ENCODE measurements around the gene PTPRN2. TPM values are rescaled to one million over a fixed set of nuclear protein-coding genes. Genes with fewer than 3 reads are reported as not detected.

Gene PTPRN2
- total and polyA plus RNA-seq, 2 donors from 2014 or later = 4.8 to 6.2 TPM

GRCh38 chr7:157539521-157539920, 1048.1 kb downstream of the PTPRN2 start:
- Histone ChIP-seq H3K4me1 (ENCODE audit: control insufficient read depth in 2 of 3, insufficient read depth in 2 of 3, low read depth in 1 of 3, low read length in 3 of 3) (no peaks in the 10 kb centered on the region), H3K9ac (ENCODE audit: low read length in 3 of 3) (no peak overlapping the region), H3K27ac (ENCODE audit: low read depth in 2 of 2, low read length in 2 of 2) (no peak overlapping the region), H3K4me3 (ENCODE audit: low read length in 3 of 3) (no peak overlapping the region), H3K27me3 (ENCODE audit: control insufficient read depth, insufficient read depth, low read length) (no peaks in the 10 kb centered on the region), H3K9me3 (ENCODE audit: control insufficient read depth in 2 of 3, insufficient read depth in 1 of 3, low read length in 3 of 3) (no peaks in the 10 kb centered on the region), H3K36me3 (ENCODE audit: control insufficient read depth in 2 of 3, insufficient read depth in 3 of 3, low read length in 3 of 3) (no peaks in the 10 kb centered on the region)
- peak in 1 of 5 donors; percentile 54 for DNase-seq
- TF ChIP-seq CTCF (IDR thresholded peaks at IDR 0.05; ENCODE audit: borderline replicate concordance, extremely low read depth, insufficient read depth) = no peak
- intact Hi-C loops (cut with DNase I) = no loop called here
- FAIRE-seq = no peak

GRCh38 chr7:157538735-157539134, 1048.9 kb downstream of the PTPRN2 start:
- Histone ChIP-seq H3K4me3 (ENCODE audit: low read length in 3 of 3) (no peak overlapping the region), H3K9ac (ENCODE audit: low read length in 3 of 3) (no peak overlapping the region), H3K36me3 (ENCODE audit: control insufficient read depth in 2 of 3, insufficient read depth in 3 of 3, low read length in 3 of 3) (no peaks in the 10 kb centered on the region), H3K27ac (ENCODE audit: low read depth in 2 of 2, low read length in 2 of 2) (no peak overlapping the region), H3K27me3 (ENCODE audit: control insufficient read depth, insufficient read depth, low read length) (no peaks in the 10 kb centered on the region), H3K9me3 (ENCODE audit: control insufficient read depth in 2 of 3, insufficient read depth in 1 of 3, low read length in 3 of 3) (no peaks in the 10 kb centered on the region), H3K4me1 (ENCODE audit: control insufficient read depth in 2 of 3, insufficient read depth in 2 of 3, low read depth in 1 of 3, low read length in 3 of 3) (no peaks in the 10 kb centered on the region)
- DNase-seq (no peak), FAIRE-seq (no peak)
- intact Hi-C loops (cut with DNase I) = no loop called here
- no peak for TF ChIP-seq CTCF (IDR thresholded peaks at IDR 0.05; ENCODE audit: borderline replicate concordance, extremely low read depth, insufficient read depth)

- DNase-seq (no peak), FAIRE-seq (no peak)
- peaks cover 0 to 3% (median 0%) of the 10 kb centered on the region in 3 donors for H3K9me3 ChIP-seq (ENCODE audit: control insufficient read depth in 2 of 3, insufficient read depth in 1 of 3, low read length in 3 of 3)
- H3K36me3 ChIP-seq (ENCODE audit: control insufficient read depth in 2 of 3, insufficient read depth in 3 of 3, low read length in 3 of 3) = no peaks in the 10 kb centered on the region
- H3K27ac ChIP-seq (ENCODE audit: low read depth in 2 of 2, low read length in 2 of 2) = no peak overlapping the region
- H3K4me3 ChIP-seq (ENCODE audit: low read length in 3 of 3) = no peak overlapping the region
- H3K4me1 ChIP-seq (ENCODE audit: control insufficient read depth in 2 of 3, insufficient read depth in 2 of 3, low read depth in 1 of 3, low read length in 3 of 3) = no peaks in the 10 kb centered on the region
- no peak for TF ChIP-seq CTCF (IDR thresholded peaks at IDR 0.05; ENCODE audit: borderline replicate concordance, extremely low read depth, insufficient read depth)
- H3K9ac ChIP-seq (ENCODE audit: low read length in 3 of 3) = no peak overlapping the region
- intact Hi-C loops (cut with DNase I) = no loop called here
- no peaks in the 10 kb centered on the region for H3K27me3 ChIP-seq (ENCODE audit: control insufficient read depth, insufficient read depth, low read length)
Measured at GRCh38 chr7:157538321-157538720, 1049.3 kb downstream of the PTPRN2 start.

GRCh38 chr7:157537056-157537455, 1050.6 kb downstream of the PTPRN2 start:
- intact Hi-C loops (cut with DNase I) = no loop called here
- Histone ChIP-seq H3K4me1 (ENCODE audit: control insufficient read depth in 2 of 3, insufficient read depth in 2 of 3, low read depth in 1 of 3, low read length in 3 of 3) (no peaks in the 10 kb centered on the region), H3K9ac (ENCODE audit: low read length in 3 of 3) (no peak overlapping the region), H3K27me3 (ENCODE audit: control insufficient read depth, insufficient read depth, low read length) (no peaks in the 10 kb centered on the region), H3K27ac (ENCODE audit: low read depth in 2 of 2, low read length in 2 of 2) (no peak overlapping the region), H3K4me3 (ENCODE audit: low read length in 3 of 3) (no peak overlapping the region), H3K36me3 (ENCODE audit: control insufficient read depth in 2 of 3, insufficient read depth in 3 of 3, low read length in 3 of 3) (no peaks in the 10 kb centered on the region), H3K9me3 (ENCODE audit: control insufficient read depth in 2 of 3, insufficient read depth in 1 of 3, low read length in 3 of 3) (peaks cover 0 to 9% (median 3%) of the 10 kb centered on the region in 3 donors)
- FAIRE-seq (no peak), DNase-seq (peak in 1 of 5 donors; percentile 29)
- TF ChIP-seq CTCF (IDR thresholded peaks at IDR 0.05; ENCODE audit: borderline replicate concordance, extremely low read depth, insufficient read depth) = no peak

Data from kidney (tissue), 14 donors.